ENCODE measurements around the gene CARD14.

- TF ChIP-seq CTCF (IDR thresholded peaks at IDR 0.05) (no peak), EZH2phosphoT487 (IDR thresholded peaks at IDR 0.05) (no peak)
Observed at GRCh38 chr17:80220054-80220735, 50.4 kb downstream of the CARD14 start, which contains the start of the genes SGSH and SLC26A11.
